Keratinocyte (primary cell): ENCODE results near the gene ITGB8.

Experiments
- EZH2 ChIP-seq: IDR thresholded peaks from one replicate; pipeline ENCODE4 v1.6.1; 2012; ENCODE audit warnings: inconsistent platforms, mild to moderate bottlenecking, low read length, moderate library complexity
- TF ChIP-seq, protein P1 (sequence below), 3 experiments: IDR thresholded peaks in 1 of 3; conservative IDR thresholded peaks in 1 of 3; optimal IDR thresholded peaks in 1 of 3; 2 replicates in 2 of 3; 3 replicates in 1 of 3; pipeline versions ENCODE3 to v1.5.1; 2011; ENCODE audit warnings: low read length in 3 of 3, mild to moderate bottlenecking in 3 of 3, moderate library complexity in 2 of 3, control low read depth in 1 of 3, inconsistent platforms in 1 of 3; ENCODE audit not compliant: insufficient read depth in 2 of 3; ENCODE audit errors: extremely low read depth in 1 of 3

DNA sequence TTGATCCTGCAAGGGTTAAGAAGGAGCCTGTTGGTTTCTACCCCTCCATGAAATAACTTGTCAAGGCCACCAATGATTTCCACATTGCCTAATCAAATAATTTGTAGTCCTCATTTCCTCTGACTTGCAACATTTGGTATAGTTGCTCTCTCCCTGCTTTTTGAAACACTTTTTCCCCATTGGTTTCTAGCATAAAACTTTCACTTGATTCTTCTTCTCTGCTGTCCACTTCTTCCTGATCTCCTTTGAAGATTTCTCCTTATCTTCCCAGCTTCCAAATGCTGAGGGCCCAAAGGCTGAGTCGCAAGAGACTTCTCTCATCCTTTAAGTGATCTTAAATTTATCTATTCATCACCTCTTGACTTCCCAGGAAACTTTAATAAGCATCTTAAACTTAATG lies 134.2 kb downstream of the ITGB8 start:
- TF ChIP-seq EZH2 = no peak
- TF ChIP-seq, protein P1, sequence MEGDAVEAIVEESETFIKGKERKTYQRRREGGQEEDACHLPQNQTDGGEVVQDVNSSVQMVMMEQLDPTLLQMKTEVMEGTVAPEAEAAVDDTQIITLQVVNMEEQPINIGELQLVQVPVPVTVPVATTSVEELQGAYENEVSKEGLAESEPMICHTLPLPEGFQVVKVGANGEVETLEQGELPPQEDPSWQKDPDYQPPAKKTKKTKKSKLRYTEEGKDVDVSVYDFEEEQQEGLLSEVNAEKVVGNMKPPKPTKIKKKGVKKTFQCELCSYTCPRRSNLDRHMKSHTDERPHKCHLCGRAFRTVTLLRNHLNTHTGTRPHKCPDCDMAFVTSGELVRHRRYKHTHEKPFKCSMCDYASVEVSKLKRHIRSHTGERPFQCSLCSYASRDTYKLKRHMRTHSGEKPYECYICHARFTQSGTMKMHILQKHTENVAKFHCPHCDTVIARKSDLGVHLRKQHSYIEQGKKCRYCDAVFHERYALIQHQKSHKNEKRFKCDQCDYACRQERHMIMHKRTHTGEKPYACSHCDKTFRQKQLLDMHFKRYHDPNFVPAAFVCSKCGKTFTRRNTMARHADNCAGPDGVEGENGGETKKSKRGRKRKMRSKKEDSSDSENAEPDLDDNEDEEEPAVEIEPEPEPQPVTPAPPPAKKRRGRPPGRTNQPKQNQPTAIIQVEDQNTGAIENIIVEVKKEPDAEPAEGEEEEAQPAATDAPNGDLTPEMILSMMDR (optimal IDR thresholded peaks at IDR 0.05 in 1 of 3, IDR thresholded peaks at IDR 0.05 in 1 of 3, conservative IDR thresholded peaks at IDR 0.05 in 1 of 3; ENCODE audit: extremely low read depth in 1 of 3, insufficient read depth in 2 of 3, low read length in 3 of 3) = no peak
